ENCODE results near the gene GOSR1. TPM values are rescaled to one million over a fixed set of nuclear protein-coding genes. Genes with fewer than 3 reads are reported as not detected.
A peak's percentile ranks its signal among the peaks of the same experiment; 100 is the strongest.
"Not testable (repeated sequence)": the region's sequence is repeated elsewhere in the genome, so short reads cannot be mapped to it uniquely, and the experiment has no call there.

Gene GOSR1
- total RNA-seq, 1 experiment from 2014 or later: 16.4 TPM

- in situ Hi-C loops (cut with HindIII; ENCODE audit: low pct_unique_long_range_greater_than_20kb, low sequenced_read_pairs): no loop called here
- DNase-seq (ENCODE audit: low read depth, low spot score): no peak
Measured at GRCh38 chr17:30483159-30483558, 6.0 kb downstream of the GOSR1 start.

- in situ Hi-C loops (cut with HindIII; ENCODE audit: low pct_unique_long_range_greater_than_20kb, low sequenced_read_pairs): no loop called here
- no peak for DNase-seq (ENCODE audit: low read depth, low spot score)
Measured at GRCh38 chr17:30493780-30494179, 16.6 kb downstream of the GOSR1 start.

- in situ Hi-C loops (cut with HindIII; ENCODE audit: low pct_unique_long_range_greater_than_20kb, low sequenced_read_pairs): no loop called here
- DNase-seq (ENCODE audit: low read depth, low spot score): no peak
Measured at GRCh38 chr17:30495586-30495985, 18.4 kb downstream of the GOSR1 start.

DNA sequence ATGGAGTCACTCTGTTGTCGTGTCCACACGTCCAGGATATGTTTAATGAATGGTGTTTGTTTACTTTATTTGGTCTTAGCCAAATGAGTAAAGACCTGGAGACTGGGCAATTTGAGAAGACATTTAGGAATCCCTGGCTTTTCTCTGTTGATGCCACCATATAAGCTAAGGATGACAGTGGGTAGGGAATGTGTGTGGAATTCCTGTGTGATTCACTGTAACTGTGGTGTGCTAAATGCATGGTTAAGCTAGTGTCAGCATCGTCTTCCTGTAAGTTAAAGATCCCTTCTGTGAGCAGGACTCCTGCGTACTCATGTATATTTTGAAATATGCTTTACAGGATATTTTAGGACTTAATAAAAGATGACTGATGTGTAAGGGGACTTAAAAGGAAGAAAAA, 26.4 kb downstream of the GOSR1 start:
- no peak for DNase-seq (ENCODE audit: low read depth, low spot score)
- in situ Hi-C loops (cut with HindIII; ENCODE audit: low pct_unique_long_range_greater_than_20kb, low sequenced_read_pairs): no loop called here

DNA sequence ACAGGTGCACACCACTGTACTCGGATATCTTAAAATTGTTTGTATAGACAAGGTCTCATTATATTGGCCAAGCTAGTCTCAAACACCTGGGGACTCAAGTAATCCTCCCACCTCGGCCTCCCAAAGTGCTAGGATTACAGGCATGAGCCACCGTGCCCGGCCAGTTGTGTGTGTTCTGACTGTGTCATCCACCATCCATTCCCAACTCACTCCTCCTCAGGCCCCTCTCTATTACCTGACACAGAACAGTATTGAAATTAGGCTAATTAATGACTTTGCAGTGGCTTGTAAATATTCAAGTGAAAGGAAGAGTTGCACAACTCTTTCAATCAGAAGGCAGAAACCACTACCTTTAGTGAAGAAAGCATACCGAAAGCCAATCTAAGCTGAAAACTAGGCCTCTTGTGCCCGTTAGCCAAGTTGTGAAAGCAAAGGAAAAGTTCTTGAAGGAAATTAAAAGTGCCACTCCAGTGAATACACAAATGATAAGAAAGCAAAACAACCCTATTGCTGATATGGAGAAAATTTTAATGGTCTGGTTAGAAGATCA, 28.7 kb downstream of the GOSR1 start:
- in situ Hi-C loops (cut with HindIII; ENCODE audit: low pct_unique_long_range_greater_than_20kb, low sequenced_read_pairs): no loop called here
- no peak for DNase-seq (ENCODE audit: low read depth, low spot score)

GRCh38 chr17:30506481-30506880, 29.3 kb downstream of the GOSR1 start:
- in situ Hi-C loops (cut with HindIII; ENCODE audit: low pct_unique_long_range_greater_than_20kb, low sequenced_read_pairs): no loop called here
- peak; percentile 22 for DNase-seq (ENCODE audit: low read depth, low spot score)

GRCh38 chr17:30513346-30513745, 36.1 kb downstream of the GOSR1 start:
- in situ Hi-C loops (cut with HindIII; ENCODE audit: low pct_unique_long_range_greater_than_20kb, low sequenced_read_pairs): no loop called here
- DNase-seq (ENCODE audit: low read depth, low spot score): no peak

- in situ Hi-C loops (cut with HindIII; ENCODE audit: low pct_unique_long_range_greater_than_20kb, low sequenced_read_pairs): no loop called here
- no peak for DNase-seq (ENCODE audit: low read depth, low spot score)
Measured at GRCh38 chr17:30514895-30515596, 37.8 kb downstream of the GOSR1 start.

DNA sequence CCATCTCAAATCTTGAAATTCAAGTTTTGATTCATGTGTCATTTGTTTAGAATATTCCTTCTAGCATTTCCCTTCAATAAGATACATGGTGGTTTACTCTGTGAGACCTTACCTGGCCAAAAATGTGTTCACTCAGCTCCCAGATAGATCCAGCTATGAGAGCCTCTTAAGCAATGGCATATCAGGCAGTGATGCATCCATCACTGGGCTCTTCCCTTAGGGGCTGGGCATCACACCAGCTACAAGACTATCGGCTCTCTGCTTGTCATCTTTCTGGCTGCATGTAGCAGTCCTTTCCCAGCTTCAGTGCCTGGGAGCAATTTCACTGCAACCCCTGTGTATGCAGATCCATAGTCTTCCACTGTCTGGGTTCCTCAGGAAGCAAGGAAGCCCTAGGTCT, 40.6 kb downstream of the GOSR1 start:
- in situ Hi-C loops (cut with HindIII; ENCODE audit: low pct_unique_long_range_greater_than_20kb, low sequenced_read_pairs): no loop called here
- DNase-seq (ENCODE audit: low read depth, low spot score): no peak

GRCh38 chr17:30519166-30519565, 42.0 kb downstream of the GOSR1 start:
- in situ Hi-C loops (cut with HindIII; ENCODE audit: low pct_unique_long_range_greater_than_20kb, low sequenced_read_pairs): no loop called here
- DNase-seq (ENCODE audit: low read depth, low spot score): no peak

GRCh38 chr17:30519707-30520106, 42.5 kb downstream of the GOSR1 start:
- in situ Hi-C loops (cut with HindIII; ENCODE audit: low pct_unique_long_range_greater_than_20kb, low sequenced_read_pairs): no loop called here
- no peak for DNase-seq (ENCODE audit: low read depth, low spot score)

- in situ Hi-C loops (cut with HindIII; ENCODE audit: low pct_unique_long_range_greater_than_20kb, low sequenced_read_pairs): no loop called here
- no peak for DNase-seq (ENCODE audit: low read depth, low spot score)
Measured at GRCh38 chr17:30520436-30520835, 43.2 kb downstream of the GOSR1 start.

GRCh38 chr17:30520882-30521281, 43.7 kb downstream of the GOSR1 start:
- in situ Hi-C loops (cut with HindIII; ENCODE audit: low pct_unique_long_range_greater_than_20kb, low sequenced_read_pairs): no loop called here

DNA sequence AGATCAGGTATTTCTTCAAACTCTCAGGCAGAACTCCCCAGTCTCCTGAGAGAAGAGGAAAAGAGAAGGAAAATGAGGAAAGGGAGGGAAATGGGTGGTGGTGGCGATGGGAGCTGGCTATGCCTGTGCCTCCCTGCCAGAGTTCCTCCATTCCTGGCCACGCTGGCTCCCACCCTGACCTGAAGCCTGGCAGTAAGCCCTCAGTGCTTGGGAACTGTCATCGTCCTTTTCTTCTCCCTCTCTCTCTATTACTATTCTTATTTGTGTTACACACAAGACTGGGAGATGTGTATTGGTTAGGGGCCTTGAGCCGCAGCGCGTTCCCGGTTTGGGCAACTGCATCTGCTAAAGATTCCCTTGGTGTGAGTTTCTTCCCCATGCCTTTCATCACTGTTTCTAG, 44.6 kb downstream of the GOSR1 start:
- in situ Hi-C loops (cut with HindIII; ENCODE audit: low pct_unique_long_range_greater_than_20kb, low sequenced_read_pairs): no loop called here
- no peak for DNase-seq (ENCODE audit: low read depth, low spot score)

More at GRCh38 chr17:30520882-30521281, 43.7 kb downstream of the GOSR1 start:
- peak; percentile 9 for DNase-seq (ENCODE audit: low read depth, low spot score)

GRCh38 chr17:30523236-30523635, 46.0 kb downstream of the GOSR1 start:
- in situ Hi-C loops (cut with HindIII; ENCODE audit: low pct_unique_long_range_greater_than_20kb, low sequenced_read_pairs); DNase-seq (ENCODE audit: low read depth, low spot score): not testable (repeated sequence)

DNA sequence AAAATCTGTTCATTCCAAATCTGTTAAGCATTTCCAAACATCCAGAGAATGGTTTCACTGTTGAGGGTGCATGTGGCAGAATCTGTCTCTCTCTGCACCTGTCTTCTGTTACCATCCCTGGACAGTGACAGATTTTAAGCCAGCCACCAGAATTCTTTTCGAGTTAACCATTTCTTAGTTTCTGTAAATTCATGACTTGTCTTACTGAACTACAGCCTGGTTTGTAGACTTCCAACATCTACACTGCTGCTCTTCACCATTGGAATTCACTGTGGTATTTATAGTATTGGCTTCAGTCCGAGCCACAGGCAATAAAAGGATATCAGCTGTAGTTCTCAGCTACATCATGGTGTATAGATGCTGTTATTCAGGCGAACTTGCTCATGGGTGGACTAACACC, 47.6 kb downstream of the GOSR1 start:
- in situ Hi-C loops (cut with HindIII; ENCODE audit: low pct_unique_long_range_greater_than_20kb, low sequenced_read_pairs): no loop called here
- DNase-seq (ENCODE audit: low read depth, low spot score): no peak

DNA sequence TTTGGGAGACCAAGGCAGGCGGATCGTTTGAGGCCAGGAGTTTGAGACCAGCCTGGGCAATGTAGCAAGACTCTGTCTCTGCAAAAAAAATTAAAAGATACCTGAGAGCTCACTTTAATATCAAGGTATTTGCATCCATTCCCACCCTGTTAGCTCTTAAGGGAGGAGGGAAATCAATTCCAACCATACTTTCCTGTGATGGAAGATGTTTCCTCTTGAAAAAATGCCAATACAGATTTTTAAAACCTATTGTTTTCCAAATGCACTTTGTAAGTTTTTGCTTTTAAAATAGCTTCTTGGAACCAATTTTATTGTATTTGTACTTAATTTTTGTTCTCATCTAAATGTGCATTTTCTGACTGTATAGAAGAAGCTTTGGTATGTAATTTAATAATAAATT, 49.2 kb downstream of the GOSR1 start:
- in situ Hi-C loops (cut with HindIII; ENCODE audit: low pct_unique_long_range_greater_than_20kb, low sequenced_read_pairs): no loop called here
- no peak for DNase-seq (ENCODE audit: low read depth, low spot score)

DNA sequence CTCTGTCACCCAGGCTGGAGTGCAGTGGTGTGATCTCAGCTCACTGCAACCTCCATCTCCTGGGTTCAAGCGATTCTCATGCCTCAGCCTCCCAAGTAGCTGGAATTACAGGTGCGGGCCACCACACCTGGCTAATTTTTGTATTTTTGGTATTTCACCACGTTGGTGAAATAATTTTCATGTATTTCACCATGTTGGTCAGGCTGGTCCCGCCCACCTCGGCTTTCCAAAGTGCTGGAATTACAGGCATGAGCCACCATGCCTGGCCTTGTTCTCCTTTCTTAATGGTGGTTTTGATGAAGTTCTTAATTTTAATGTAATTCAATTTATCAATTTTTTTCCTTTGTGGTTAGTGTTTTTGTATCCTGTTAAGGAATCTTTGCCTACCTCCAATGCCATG, 51.5 kb downstream of the GOSR1 start:
- in situ Hi-C loops (cut with HindIII; ENCODE audit: low pct_unique_long_range_greater_than_20kb, low sequenced_read_pairs); DNase-seq (ENCODE audit: low read depth, low spot score): not testable (repeated sequence)

DNA sequence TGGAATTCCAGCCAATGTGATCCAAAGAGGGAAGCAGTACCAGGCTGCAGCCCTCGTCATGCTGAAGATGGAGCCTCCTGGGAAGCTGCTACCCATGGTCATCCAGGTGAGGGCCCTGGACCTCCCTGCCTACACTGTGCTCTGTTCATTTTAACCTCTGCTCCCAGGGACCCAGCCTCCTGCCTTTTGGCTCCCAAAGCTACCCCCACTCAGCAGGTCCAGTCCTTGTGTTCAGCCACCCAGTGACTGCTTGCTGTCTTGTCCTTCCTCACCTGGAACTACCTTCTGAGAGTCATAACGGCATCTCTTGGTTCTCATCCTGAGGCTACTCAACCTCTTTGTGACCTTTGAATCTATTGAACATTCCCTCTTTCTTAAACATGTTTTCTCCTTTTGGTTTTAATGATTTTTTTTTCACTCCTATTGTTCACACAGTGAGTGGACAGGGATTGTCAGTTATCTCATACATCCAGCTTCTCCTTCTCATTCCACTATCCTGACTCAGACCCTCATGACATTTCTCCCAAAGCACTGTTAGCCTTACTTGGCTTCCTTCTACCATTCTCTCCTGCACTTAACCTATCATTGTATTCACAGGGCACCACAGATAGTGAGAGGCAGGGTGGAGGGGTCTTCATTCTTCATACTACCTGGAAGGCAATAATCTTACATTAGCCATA, 53.3 kb downstream of the GOSR1 start:
- in situ Hi-C loops (cut with HindIII; ENCODE audit: low pct_unique_long_range_greater_than_20kb, low sequenced_read_pairs): no loop called here
- no peak for DNase-seq (ENCODE audit: low read depth, low spot score)
